ENCODE measurements around the gene CERS6. TPM values are rescaled to one million over a fixed set of nuclear protein-coding genes. Genes with fewer than 3 reads are reported as not detected.

CERS6 gene
- polyA plus RNA-seq, 1 donor (not counting 4 experiments of a cell fraction or from before 2014, with no cell fraction given): 19.5 TPM

- TF ChIP-seq, protein P1, sequence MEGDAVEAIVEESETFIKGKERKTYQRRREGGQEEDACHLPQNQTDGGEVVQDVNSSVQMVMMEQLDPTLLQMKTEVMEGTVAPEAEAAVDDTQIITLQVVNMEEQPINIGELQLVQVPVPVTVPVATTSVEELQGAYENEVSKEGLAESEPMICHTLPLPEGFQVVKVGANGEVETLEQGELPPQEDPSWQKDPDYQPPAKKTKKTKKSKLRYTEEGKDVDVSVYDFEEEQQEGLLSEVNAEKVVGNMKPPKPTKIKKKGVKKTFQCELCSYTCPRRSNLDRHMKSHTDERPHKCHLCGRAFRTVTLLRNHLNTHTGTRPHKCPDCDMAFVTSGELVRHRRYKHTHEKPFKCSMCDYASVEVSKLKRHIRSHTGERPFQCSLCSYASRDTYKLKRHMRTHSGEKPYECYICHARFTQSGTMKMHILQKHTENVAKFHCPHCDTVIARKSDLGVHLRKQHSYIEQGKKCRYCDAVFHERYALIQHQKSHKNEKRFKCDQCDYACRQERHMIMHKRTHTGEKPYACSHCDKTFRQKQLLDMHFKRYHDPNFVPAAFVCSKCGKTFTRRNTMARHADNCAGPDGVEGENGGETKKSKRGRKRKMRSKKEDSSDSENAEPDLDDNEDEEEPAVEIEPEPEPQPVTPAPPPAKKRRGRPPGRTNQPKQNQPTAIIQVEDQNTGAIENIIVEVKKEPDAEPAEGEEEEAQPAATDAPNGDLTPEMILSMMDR (optimal IDR thresholded peaks at IDR 0.05 in 1 of 3, IDR thresholded peaks at IDR 0.05 in 1 of 3, conservative IDR thresholded peaks at IDR 0.05 in 1 of 3; ENCODE audit: extremely low read depth in 1 of 3, insufficient read depth in 2 of 3, low read length in 3 of 3): no peak
- no peak for TF ChIP-seq EZH2 (IDR thresholded peaks at IDR 0.05; ENCODE audit: low read length)
- Histone ChIP-seq H4K20me1 (ENCODE audit: control insufficient read depth, extremely low read depth, insufficient read depth, low read length) (no peaks in the 10 kb centered on the region), H3K9me1 (ENCODE audit: control insufficient read depth, extremely low read depth, insufficient read depth, low read length) (no peaks in the 10 kb centered on the region), H3K27me3 (ENCODE audit: control insufficient read depth, extremely low read depth, insufficient read depth, low read length) (no peaks in the 10 kb centered on the region), H3K9ac (ENCODE audit: control insufficient read depth, extremely low read depth, insufficient read depth, low read length) (no peak overlapping the region), H3K4me3 (ENCODE audit: control insufficient read depth in 2 of 3, extremely low read depth in 1 of 3, insufficient read depth in 2 of 3, low read depth in 1 of 3, low read length in 3 of 3) (no peak overlapping the region), H3K4me1 (ENCODE audit: control insufficient read depth, extremely low read depth, insufficient read depth, low read length) (peaks cover 41% of the 10 kb centered on the region), H3K79me2 (ENCODE audit: control insufficient read depth, insufficient read depth, low read length) (peaks cover 13% of the 10 kb centered on the region), H3K9me3 (ENCODE audit: control insufficient read depth, low read depth, low read length) (no peaks in the 10 kb centered on the region), H3K4me2 (ENCODE audit: control insufficient read depth, extremely low read depth, insufficient read depth, low read depth, low read length) (no peak overlapping the region), H3K27ac (ENCODE audit: control insufficient read depth, insufficient read depth, low read length) (no peak overlapping the region), H3K36me3 (ENCODE audit: control insufficient read depth in 2 of 2, extremely low read depth in 1 of 2, insufficient read depth in 2 of 2, low read length in 2 of 2) (no peaks in the 10 kb centered on the region), H2AFZ (ENCODE audit: control insufficient read depth, low read length) (no peak overlapping the region)
- FAIRE-seq (no peak), DNase-seq (ENCODE audit: low read depth, low spot score) (no peak)
- dilution Hi-C loops (cut with MboI; ENCODE audit: extremely low pct_ligation_motif_present, low sequenced_read_pairs): no loop called here
Measured at GRCh38 chr2:168611091-168611490, 155.0 kb downstream of the CERS6 start.

- no peak overlapping the region for H3K27ac ChIP-seq (ENCODE audit: control insufficient read depth, insufficient read depth, low read length)
- no peak overlapping the region for H2AFZ ChIP-seq (ENCODE audit: control insufficient read depth, low read length)
- H3K27me3 ChIP-seq (ENCODE audit: control insufficient read depth, extremely low read depth, insufficient read depth, low read length): no peaks in the 10 kb centered on the region
- dilution Hi-C loops (cut with MboI; ENCODE audit: extremely low pct_ligation_motif_present, low sequenced_read_pairs): no loop called here
- H3K9me1 ChIP-seq (ENCODE audit: control insufficient read depth, extremely low read depth, insufficient read depth, low read length): no peaks in the 10 kb centered on the region
- H3K36me3 ChIP-seq (ENCODE audit: control insufficient read depth in 2 of 2, extremely low read depth in 1 of 2, insufficient read depth in 2 of 2, low read length in 2 of 2): no peaks in the 10 kb centered on the region
- no peak overlapping the region for H3K9ac ChIP-seq (ENCODE audit: control insufficient read depth, extremely low read depth, insufficient read depth, low read length)
- H3K4me1 ChIP-seq (ENCODE audit: control insufficient read depth, extremely low read depth, insufficient read depth, low read length): peaks cover 41% of the 10 kb centered on the region
- no peaks in the 10 kb centered on the region for H4K20me1 ChIP-seq (ENCODE audit: control insufficient read depth, extremely low read depth, insufficient read depth, low read length)
- H3K4me3 ChIP-seq (ENCODE audit: control insufficient read depth in 2 of 3, extremely low read depth in 1 of 3, insufficient read depth in 2 of 3, low read depth in 1 of 3, low read length in 3 of 3): no peak overlapping the region
- peaks cover 6% of the 10 kb centered on the region for H3K79me2 ChIP-seq (ENCODE audit: control insufficient read depth, insufficient read depth, low read length)
- DNase-seq (ENCODE audit: low read depth, low spot score) (no peak), FAIRE-seq (no peak)
- no peak for TF ChIP-seq EZH2 (IDR thresholded peaks at IDR 0.05; ENCODE audit: low read length)
- TF ChIP-seq, protein P1 (optimal IDR thresholded peaks at IDR 0.05 in 1 of 3, IDR thresholded peaks at IDR 0.05 in 1 of 3, conservative IDR thresholded peaks at IDR 0.05 in 1 of 3; ENCODE audit: extremely low read depth in 1 of 3, insufficient read depth in 2 of 3, low read length in 3 of 3): no peak
- no peaks in the 10 kb centered on the region for H3K9me3 ChIP-seq (ENCODE audit: control insufficient read depth, low read depth, low read length)
- no peak overlapping the region for H3K4me2 ChIP-seq (ENCODE audit: control insufficient read depth, extremely low read depth, insufficient read depth, low read depth, low read length)
Measured at GRCh38 chr2:168611896-168612650, 156.0 kb downstream of the CERS6 start.
